Lower lobe of right lung (tissue), 2 donors: ENCODE measurements around the gene LHX5. TPM values are rescaled to one million over a fixed set of nuclear protein-coding genes. Genes with fewer than 3 reads are reported as not detected.
A peak's percentile ranks its signal among the peaks of the same experiment; 100 is the strongest.

Experiments
- ATAC-seq, 2 donors: fragments of 200-7000 bp; cut with Tn5 transposase; one replicate each; pipeline ENCODE4 v1.9.1; 2020 to 2022; ENCODE audit warnings: mild to moderate bottlenecking in 2 of 2, moderate library complexity in 2 of 2
- DNase-seq: peaks from one replicate; pipeline ENCODE4 v3.0.0-alpha.2; 2020
- H3K27ac ChIP-seq: fragments of 200-600 bp; one replicate; pipeline ENCODE4 v1.8.0; 2022
- H3K27me3 ChIP-seq: fragments of 200-600 bp; one replicate; pipeline ENCODE4 v1.8.0; 2022; ENCODE audit warnings: low read depth
- H3K36me3 ChIP-seq: fragments of 200-600 bp; one replicate; pipeline ENCODE4 v1.8.0; 2022; ENCODE audit warnings: mild to moderate bottlenecking
- H3K4me1 ChIP-seq: fragments of 200-600 bp; one replicate; pipeline ENCODE4 v1.8.0; 2022
- H3K4me3 ChIP-seq: fragments of 200-600 bp; one replicate; pipeline ENCODE4 v1.8.0; 2022; ENCODE audit warnings: mild to moderate bottlenecking
- H3K9me3 ChIP-seq: fragments of 200-600 bp; one replicate; pipeline ENCODE4 v1.8.0; 2022
- CTCF ChIP-seq: fragments of 200-600 bp; IDR thresholded peaks from one replicate; pipeline ENCODE4 v1.8.0; 2022; ENCODE audit warnings: antibody characterized with exemption, mild to moderate bottlenecking
- intact Hi-C: fragments of 100-400 bp; cut with DNase I; formaldehyde crosslinking; loops from one replicate; pipeline ENCODE4 v1.11.0; 2022
- total RNA-seq: library from RNA; stranded (reverse); fragmentation: NEBNext Ultra II Directional; extraction: Animal tissue kit (Norgen Biotek cat#: 25700); gene quantifications from one replicate; pipeline ENCODE4 v1.2.1, GENCODE V29; 2021
- donor health status: DM: no; HTN: yes; CAD: no; lungs with severe emphysema.

The LHX5 gene
- total RNA-seq, 1 donor from 2014 or later, result not detected

- Histone ChIP-seq H3K4me1 (peaks cover 46% of the 10 kb centered on the region), H3K4me3 (no peak overlapping the region)
- DNase-seq, result no peak
These were observed 5.7 kb downstream of the LHX5 start for GRCh38 chr12:113465808-113466453.

GRCh38 chr12:113464852-113465719 is 6.6 kb downstream of the LHX5 start:
- no peak for ATAC-seq
- Histone ChIP-seq H3K4me3 (peak overlapping the region; percentile 14), H3K27me3 (peaks cover 94% of the 10 kb centered on the region), H3K27ac (no peak overlapping the region), H3K4me1 (peaks cover 46% of the 10 kb centered on the region), H3K9me3 (no peaks in the 10 kb centered on the region), H3K36me3 (no peaks in the 10 kb centered on the region)
- intact Hi-C loops, result no loop called here
- TF ChIP-seq CTCF, result no peak
- DNase-seq, result no peak

More at GRCh38 chr12:113465808-113466453, 5.7 kb downstream of the LHX5 start:
- intact Hi-C loops, result no loop called here
- H3K27ac ChIP-seq, result no peak overlapping the region
- ATAC-seq, result no peak
- TF ChIP-seq CTCF, result no peak
- no peaks in the 10 kb centered on the region for H3K9me3 ChIP-seq
- no peaks in the 10 kb centered on the region for H3K36me3 ChIP-seq
- peaks cover 100% of the 10 kb centered on the region for H3K27me3 ChIP-seq

GRCh38 chr12:113464452-113464775 is 7.3 kb downstream of the LHX5 start:
- Histone ChIP-seq H3K4me1 (peaks cover 46% of the 10 kb centered on the region), H3K36me3 (no peaks in the 10 kb centered on the region), H3K9me3 (no peaks in the 10 kb centered on the region), H3K27ac (no peak overlapping the region), H3K4me3 (peak overlapping the region; percentile 3), H3K27me3 (peaks cover 87% of the 10 kb centered on the region)
- TF ChIP-seq CTCF, result no peak
- ATAC-seq (no peak), DNase-seq (no peak)
- intact Hi-C loops, result no loop called here

- no peak overlapping the region for H3K27ac ChIP-seq
- peaks cover 84% of the 10 kb centered on the region for H3K27me3 ChIP-seq
- H3K9me3 ChIP-seq, result no peaks in the 10 kb centered on the region
- intact Hi-C loops, result no loop called here
- peaks cover 46% of the 10 kb centered on the region for H3K4me1 ChIP-seq
- no peaks in the 10 kb centered on the region for H3K36me3 ChIP-seq
- no peak for ATAC-seq
- no peak for TF ChIP-seq CTCF
- H3K4me3 ChIP-seq, result peak overlapping the region; percentile 33
- no peak for DNase-seq
These were observed 7.8 kb downstream of the LHX5 start for GRCh38 chr12:113463746-113464451.

GRCh38 chr12:113462998-113463745 is 8.5 kb downstream of the LHX5 start:
- Histone ChIP-seq H3K4me1 (peaks cover 46% of the 10 kb centered on the region), H3K27ac (no peak overlapping the region), H3K36me3 (no peaks in the 10 kb centered on the region), H3K27me3 (peaks cover 84% of the 10 kb centered on the region), H3K4me3 (peak overlapping the region; percentile 33), H3K9me3 (no peaks in the 10 kb centered on the region)
- no peak for TF ChIP-seq CTCF
- DNase-seq, result no peak
- intact Hi-C loops, result no loop called here
- ATAC-seq, result no peak
